Progenitor cell of endocrine pancreas (in vitro differentiated cells): ENCODE measurements around the gene MAP3K5. TPM values are rescaled to one million over a fixed set of nuclear protein-coding genes. Genes with fewer than 3 reads are reported as not detected.

ENCODE experiments used
- DNase-seq: peaks from one replicate; pipeline ENCODE4 v3.0.0; 2021; ENCODE audit warnings: low spot score; ENCODE audit not compliant: unreplicated experiment
- H3K27ac Mint-ChIP-seq: 2 replicates; pipeline ENCODE4 v1.8.0; 2021; ENCODE audit warnings: mild to moderate bottlenecking, moderate library complexity, mixed read lengths
- H3K27me3 Mint-ChIP-seq: 2 replicates; pipeline ENCODE4 v1.8.0; 2021; ENCODE audit warnings: mixed read lengths
- H3K36me3 Mint-ChIP-seq: 2 replicates; pipeline ENCODE4 v1.8.0; 2022; ENCODE audit warnings: mixed read lengths; ENCODE audit not compliant: insufficient read depth
- H3K4me1 Mint-ChIP-seq: 2 replicates; pipeline ENCODE4 v1.8.0; 2021; ENCODE audit warnings: low read depth, mixed read lengths
- H3K4me3 Mint-ChIP-seq: 2 replicates; pipeline ENCODE4 v1.8.0; 2021; ENCODE audit warnings: low read depth, mild to moderate bottlenecking, moderate library complexity, mixed read lengths
- H3K9me3 Mint-ChIP-seq: 2 replicates; pipeline ENCODE4 v1.8.0; 2021; ENCODE audit warnings: low read depth, mixed read lengths
- total RNA-seq: library from RNA; stranded (reverse); gene quantifications from 2 replicates; pipeline ENCODE4 v1.2.1, GENCODE V29; 2021
- TF ChIP-seq, protein P1 (sequence below): fragments of 200-600 bp; sonication (generic); IDR thresholded peaks from one replicate; pipeline ENCODE4 v1.5.0; 2021; ENCODE audit warnings: antibody characterized with exemption, mild to moderate bottlenecking; ENCODE audit not compliant: unreplicated experiment

Gene MAP3K5
- total RNA-seq, 1 donor from 2014 or later: 1.1 TPM

GRCh38 chr6:136641166-136641565 lies 151.1 kb downstream of the MAP3K5 start:
- peaks cover 15% of the 10 kb centered on the region for H3K27me3 Mint-ChIP-seq
- peaks cover 2% of the 10 kb centered on the region for H3K4me1 Mint-ChIP-seq
- no peaks in the 10 kb centered on the region for H3K9me3 Mint-ChIP-seq
- DNase-seq: no peak
- no peaks in the 10 kb centered on the region for H3K36me3 Mint-ChIP-seq
- TF ChIP-seq, protein P1, sequence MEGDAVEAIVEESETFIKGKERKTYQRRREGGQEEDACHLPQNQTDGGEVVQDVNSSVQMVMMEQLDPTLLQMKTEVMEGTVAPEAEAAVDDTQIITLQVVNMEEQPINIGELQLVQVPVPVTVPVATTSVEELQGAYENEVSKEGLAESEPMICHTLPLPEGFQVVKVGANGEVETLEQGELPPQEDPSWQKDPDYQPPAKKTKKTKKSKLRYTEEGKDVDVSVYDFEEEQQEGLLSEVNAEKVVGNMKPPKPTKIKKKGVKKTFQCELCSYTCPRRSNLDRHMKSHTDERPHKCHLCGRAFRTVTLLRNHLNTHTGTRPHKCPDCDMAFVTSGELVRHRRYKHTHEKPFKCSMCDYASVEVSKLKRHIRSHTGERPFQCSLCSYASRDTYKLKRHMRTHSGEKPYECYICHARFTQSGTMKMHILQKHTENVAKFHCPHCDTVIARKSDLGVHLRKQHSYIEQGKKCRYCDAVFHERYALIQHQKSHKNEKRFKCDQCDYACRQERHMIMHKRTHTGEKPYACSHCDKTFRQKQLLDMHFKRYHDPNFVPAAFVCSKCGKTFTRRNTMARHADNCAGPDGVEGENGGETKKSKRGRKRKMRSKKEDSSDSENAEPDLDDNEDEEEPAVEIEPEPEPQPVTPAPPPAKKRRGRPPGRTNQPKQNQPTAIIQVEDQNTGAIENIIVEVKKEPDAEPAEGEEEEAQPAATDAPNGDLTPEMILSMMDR: no peak
- H3K27ac Mint-ChIP-seq: no peak overlapping the region
- H3K4me3 Mint-ChIP-seq: no peak overlapping the region

GRCh38 chr6:136640132-136640915 lies 152.0 kb downstream of the MAP3K5 start:
- Mint-ChIP-seq H3K4me1 (peaks cover 2% of the 10 kb centered on the region), H3K36me3 (no peaks in the 10 kb centered on the region), H3K27me3 (peaks cover 15% of the 10 kb centered on the region), H3K4me3 (no peak overlapping the region), H3K9me3 (no peaks in the 10 kb centered on the region), H3K27ac (no peak overlapping the region)
- TF ChIP-seq, protein P1: no peak
- DNase-seq: no peak

GRCh38 chr6:136639702-136640101 lies 152.6 kb downstream of the MAP3K5 start:
- H3K27ac Mint-ChIP-seq: no peak overlapping the region
- TF ChIP-seq, protein P1: no peak
- H3K36me3 Mint-ChIP-seq: no peaks in the 10 kb centered on the region
- DNase-seq: no peak
- H3K4me3 Mint-ChIP-seq: no peak overlapping the region
- H3K27me3 Mint-ChIP-seq: peaks cover 15% of the 10 kb centered on the region
- H3K9me3 Mint-ChIP-seq: no peaks in the 10 kb centered on the region
- peaks cover 2% of the 10 kb centered on the region for H3K4me1 Mint-ChIP-seq

DNA sequence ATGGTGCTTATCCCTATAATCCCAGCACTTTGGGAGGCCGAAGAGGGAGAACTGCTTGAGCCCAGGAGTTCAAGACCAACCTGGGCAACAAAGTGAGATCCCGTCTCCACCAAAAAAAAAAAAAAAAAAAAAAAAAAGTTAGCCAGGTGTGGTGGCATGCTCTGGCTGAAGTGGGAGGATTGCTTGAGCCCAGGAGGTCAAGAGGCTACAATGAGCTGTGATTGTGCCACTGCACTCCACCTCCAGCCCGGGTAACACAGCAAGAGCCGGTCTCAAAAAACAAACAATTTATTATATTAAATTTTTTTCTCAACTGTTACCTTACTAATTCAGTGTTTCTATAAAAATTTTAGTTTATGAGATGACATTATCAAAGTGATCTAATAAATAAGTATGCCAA lies 156.7 kb downstream of the MAP3K5 start:
- no peak for DNase-seq
- peaks cover 16% of the 10 kb centered on the region for H3K27me3 Mint-ChIP-seq
- H3K36me3 Mint-ChIP-seq: no peaks in the 10 kb centered on the region
- no peak overlapping the region for H3K27ac Mint-ChIP-seq
- H3K4me1 Mint-ChIP-seq: no peaks in the 10 kb centered on the region
- H3K9me3 Mint-ChIP-seq: no peaks in the 10 kb centered on the region
- TF ChIP-seq, protein P1: no peak
- no peak overlapping the region for H3K4me3 Mint-ChIP-seq

- H3K27me3 Mint-ChIP-seq: peaks cover 7% of the 10 kb centered on the region
- no peak overlapping the region for H3K4me3 Mint-ChIP-seq
These were observed 158.9 kb downstream of the MAP3K5 start for GRCh38 chr6:136633355-136633754.

More at GRCh38 chr6:136633355-136633754, 158.9 kb downstream of the MAP3K5 start:
- TF ChIP-seq, protein P1: no peak
- DNase-seq: no peak
- Mint-ChIP-seq H3K4me1 (no peaks in the 10 kb centered on the region), H3K9me3 (no peaks in the 10 kb centered on the region), H3K36me3 (no peaks in the 10 kb centered on the region), H3K27ac (no peak overlapping the region)
